ENCODE results near the gene MAP1B.

DNA sequence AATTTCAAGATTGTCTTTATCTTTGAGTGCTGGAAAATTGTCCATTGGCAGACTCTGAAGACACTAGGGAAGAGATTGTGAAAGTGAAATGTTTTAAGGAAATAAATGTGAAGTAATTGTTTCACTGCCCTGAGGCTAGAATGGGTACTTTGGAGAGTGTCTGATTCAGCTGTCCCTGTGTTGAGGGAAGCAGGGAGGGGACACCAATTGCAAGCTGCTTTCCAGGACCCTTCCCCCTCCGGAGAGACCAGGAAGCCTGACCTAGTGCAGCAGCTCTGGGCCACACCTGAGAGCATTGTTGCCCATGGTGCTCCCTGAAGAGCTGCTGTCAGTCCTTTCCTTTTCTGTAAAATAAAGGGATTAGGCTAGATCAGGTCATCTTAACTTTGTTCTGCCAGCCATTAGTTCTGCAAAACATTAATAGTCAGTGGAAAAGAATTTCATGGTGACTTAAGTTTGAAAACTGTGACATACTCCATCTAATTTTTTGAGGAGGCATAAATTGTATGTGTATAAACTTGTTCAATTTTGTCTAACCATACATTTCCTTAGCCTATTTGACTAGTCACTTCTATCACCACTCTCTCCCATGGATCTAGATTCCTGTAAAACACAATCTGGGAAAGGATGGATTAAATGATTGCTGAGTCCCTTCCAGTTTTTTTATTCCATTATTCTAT, 18.8 kb downstream of the MAP1B start:
- TF ChIP-seq, protein P1, sequence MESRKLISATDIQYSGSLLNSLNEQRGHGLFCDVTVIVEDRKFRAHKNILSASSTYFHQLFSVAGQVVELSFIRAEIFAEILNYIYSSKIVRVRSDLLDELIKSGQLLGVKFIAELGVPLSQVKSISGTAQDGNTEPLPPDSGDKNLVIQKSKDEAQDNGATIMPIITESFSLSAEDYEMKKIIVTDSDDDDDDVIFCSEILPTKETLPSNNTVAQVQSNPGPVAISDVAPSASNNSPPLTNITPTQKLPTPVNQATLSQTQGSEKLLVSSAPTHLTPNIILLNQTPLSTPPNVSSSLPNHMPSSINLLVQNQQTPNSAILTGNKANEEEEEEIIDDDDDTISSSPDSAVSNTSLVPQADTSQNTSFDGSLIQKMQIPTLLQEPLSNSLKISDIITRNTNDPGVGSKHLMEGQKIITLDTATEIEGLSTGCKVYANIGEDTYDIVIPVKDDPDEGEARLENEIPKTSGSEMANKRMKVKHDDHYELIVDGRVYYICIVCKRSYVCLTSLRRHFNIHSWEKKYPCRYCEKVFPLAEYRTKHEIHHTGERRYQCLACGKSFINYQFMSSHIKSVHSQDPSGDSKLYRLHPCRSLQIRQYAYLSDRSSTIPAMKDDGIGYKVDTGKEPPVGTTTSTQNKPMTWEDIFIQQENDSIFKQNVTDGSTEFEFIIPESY (IDR thresholded peaks at IDR 0.05) = no peak
- TF ChIP-seq, protein P2, sequence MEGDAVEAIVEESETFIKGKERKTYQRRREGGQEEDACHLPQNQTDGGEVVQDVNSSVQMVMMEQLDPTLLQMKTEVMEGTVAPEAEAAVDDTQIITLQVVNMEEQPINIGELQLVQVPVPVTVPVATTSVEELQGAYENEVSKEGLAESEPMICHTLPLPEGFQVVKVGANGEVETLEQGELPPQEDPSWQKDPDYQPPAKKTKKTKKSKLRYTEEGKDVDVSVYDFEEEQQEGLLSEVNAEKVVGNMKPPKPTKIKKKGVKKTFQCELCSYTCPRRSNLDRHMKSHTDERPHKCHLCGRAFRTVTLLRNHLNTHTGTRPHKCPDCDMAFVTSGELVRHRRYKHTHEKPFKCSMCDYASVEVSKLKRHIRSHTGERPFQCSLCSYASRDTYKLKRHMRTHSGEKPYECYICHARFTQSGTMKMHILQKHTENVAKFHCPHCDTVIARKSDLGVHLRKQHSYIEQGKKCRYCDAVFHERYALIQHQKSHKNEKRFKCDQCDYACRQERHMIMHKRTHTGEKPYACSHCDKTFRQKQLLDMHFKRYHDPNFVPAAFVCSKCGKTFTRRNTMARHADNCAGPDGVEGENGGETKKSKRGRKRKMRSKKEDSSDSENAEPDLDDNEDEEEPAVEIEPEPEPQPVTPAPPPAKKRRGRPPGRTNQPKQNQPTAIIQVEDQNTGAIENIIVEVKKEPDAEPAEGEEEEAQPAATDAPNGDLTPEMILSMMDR (IDR thresholded peaks at IDR 0.05; ENCODE audit: low read depth, low read length, missing input control) = no peak
- no peak for TF ChIP-seq RAD21 (IDR thresholded peaks at IDR 0.05)
- no peak for TF ChIP-seq RXRA (IDR thresholded peaks at IDR 0.05)
- no peak for TF ChIP-seq YY1 (IDR thresholded peaks at IDR 0.05)
- TF ChIP-seq, protein P3, sequence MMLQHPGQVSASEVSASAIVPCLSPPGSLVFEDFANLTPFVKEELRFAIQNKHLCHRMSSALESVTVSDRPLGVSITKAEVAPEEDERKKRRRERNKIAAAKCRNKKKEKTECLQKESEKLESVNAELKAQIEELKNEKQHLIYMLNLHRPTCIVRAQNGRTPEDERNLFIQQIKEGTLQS (IDR thresholded peaks at IDR 0.05) = no peak
- no peak for TF ChIP-seq SP1 (IDR thresholded peaks at IDR 0.05)
- TF ChIP-seq JUND (IDR thresholded peaks at IDR 0.05) = no peak
- no peak for TF ChIP-seq TAF1 (conservative IDR thresholded peaks at IDR 0.05)
- TF ChIP-seq, protein P4, sequence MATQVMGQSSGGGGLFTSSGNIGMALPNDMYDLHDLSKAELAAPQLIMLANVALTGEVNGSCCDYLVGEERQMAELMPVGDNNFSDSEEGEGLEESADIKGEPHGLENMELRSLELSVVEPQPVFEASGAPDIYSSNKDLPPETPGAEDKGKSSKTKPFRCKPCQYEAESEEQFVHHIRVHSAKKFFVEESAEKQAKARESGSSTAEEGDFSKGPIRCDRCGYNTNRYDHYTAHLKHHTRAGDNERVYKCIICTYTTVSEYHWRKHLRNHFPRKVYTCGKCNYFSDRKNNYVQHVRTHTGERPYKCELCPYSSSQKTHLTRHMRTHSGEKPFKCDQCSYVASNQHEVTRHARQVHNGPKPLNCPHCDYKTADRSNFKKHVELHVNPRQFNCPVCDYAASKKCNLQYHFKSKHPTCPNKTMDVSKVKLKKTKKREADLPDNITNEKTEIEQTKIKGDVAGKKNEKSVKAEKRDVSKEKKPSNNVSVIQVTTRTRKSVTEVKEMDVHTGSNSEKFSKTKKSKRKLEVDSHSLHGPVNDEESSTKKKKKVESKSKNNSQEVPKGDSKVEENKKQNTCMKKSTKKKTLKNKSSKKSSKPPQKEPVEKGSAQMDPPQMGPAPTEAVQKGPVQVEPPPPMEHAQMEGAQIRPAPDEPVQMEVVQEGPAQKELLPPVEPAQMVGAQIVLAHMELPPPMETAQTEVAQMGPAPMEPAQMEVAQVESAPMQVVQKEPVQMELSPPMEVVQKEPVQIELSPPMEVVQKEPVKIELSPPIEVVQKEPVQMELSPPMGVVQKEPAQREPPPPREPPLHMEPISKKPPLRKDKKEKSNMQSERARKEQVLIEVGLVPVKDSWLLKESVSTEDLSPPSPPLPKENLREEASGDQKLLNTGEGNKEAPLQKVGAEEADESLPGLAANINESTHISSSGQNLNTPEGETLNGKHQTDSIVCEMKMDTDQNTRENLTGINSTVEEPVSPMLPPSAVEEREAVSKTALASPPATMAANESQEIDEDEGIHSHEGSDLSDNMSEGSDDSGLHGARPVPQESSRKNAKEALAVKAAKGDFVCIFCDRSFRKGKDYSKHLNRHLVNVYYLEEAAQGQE (IDR thresholded peaks at IDR 0.05) = no peak
- TF ChIP-seq EGR1 (IDR thresholded peaks at IDR 0.05; ENCODE audit: low read depth in 2 of 2) = no peak
